NCI-H1694 (cell line): ENCODE data around the gene EIF4H.
"Not testable (repeated sequence)": the region's sequence is repeated elsewhere in the genome, so short reads cannot be mapped to it uniquely, and the experiment has no call there.

Experiments used
- DNase-seq: peaks from one replicate; lab custom pipeline; 2025; lab: John Stamatoyannopoulos, UW

EIF4H gene

DNA sequence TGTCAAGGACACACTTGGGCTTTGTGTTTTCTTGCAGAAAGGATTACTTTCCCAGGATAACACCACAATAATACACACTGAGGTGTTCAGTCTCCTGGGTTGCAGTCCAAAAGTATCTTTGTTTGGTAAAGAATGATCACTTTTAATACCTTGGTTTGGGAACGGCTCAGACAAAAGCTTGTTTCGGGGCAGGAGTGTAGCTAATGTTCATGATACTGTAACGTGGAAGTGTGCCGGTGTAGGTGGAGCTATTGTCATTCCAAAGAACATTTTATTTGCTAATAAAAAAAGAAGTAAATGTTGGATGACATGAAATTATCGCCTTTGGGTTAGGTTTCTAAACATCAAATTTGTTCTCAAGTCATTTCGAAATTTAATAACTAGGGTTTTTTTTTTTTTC is 1.2 kb downstream of the EIF4H start:
- DNase-seq: no peak

DNA sequence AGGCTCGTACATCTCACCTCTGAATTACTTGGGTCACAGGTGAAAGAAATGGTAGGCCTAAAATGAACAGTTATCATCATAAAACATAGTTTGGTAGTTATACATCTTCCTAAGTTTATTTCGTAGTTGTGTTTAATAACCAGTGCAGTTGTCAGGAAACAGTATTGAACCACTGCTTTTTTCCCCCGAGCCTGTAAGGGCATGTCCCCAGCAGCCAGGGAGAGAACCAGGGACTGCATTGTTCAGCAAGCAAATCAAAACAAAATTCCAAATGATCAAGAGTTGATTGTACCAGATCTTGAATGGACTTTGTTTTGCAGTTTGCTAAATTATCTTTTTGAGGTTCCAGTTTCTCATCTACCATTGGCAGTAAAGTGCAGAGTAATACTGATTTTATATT is 2.4 kb downstream of the EIF4H start:
- DNase-seq: no peak

DNA sequence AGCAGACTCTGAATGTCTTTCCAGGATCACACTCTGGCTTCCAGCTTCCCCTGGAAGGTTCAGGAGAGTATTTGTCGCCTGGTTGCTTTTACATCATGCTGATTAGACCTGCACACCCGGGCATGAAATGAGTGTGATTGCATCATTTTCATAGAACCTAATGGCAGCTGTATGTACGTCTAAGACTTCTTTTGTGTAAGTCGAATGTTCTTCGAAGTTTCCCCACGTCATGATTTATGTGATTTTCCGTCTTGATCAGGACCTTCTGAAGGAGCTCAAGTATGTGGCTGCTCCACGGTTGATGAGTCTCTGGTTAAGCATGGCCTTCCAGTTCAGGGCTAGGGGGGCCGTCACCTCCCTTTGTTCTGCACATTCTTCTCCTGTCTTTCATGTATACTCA is 4.5 kb downstream of the EIF4H start:
- DNase-seq: no peak

DNA sequence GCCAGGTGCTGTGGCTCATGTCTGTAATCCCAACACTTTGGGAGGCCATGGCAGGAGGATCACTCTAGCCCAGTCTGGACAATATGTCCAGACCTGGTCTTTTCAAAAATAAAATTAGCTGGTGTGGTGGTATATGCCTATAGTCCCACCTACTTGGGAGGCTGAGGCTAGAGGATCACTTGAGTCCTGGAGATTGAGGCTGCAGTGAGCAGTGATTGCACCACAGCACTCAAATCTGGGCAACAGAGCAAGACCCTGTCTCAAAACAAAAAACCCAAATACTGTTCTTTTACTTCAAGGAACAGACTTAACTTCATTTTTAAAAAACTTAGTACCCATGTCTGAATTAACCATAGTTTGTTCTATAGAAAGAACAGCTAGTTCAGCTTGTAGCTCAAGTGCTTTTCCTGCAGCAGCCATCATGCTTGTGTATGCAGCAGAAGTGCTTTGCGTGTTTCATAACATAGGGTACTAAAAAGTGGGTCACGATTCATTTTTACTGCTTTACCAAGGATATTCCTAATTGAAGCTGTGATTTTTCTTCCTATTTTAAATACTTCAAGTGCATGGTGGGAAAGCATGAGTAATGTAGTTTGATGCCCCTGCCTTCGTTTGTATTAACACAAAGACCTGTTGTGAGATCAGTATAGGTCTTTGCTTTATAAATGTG is 5.9 kb downstream of the EIF4H start:
- DNase-seq: no peak

DNA sequence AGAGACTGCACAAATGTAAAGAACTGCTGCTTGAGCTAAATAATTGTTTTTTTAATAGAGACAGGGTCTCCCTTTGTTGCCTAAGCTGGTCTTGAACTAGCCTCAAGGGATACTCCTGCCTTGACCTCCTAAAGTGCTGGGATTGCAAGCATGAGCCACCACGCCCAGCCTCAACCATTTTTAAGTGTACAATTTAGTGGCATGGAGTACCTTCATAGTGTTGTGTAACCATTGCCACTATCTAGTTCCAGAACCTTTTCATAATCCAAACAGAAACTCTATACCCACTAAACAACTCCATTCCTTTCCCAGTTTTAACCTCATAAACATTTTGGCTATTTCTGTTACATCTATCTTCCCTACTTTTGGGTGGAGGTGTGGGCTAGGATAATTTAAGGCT is 6.7 kb downstream of the EIF4H start:
- no peak for DNase-seq

DNA sequence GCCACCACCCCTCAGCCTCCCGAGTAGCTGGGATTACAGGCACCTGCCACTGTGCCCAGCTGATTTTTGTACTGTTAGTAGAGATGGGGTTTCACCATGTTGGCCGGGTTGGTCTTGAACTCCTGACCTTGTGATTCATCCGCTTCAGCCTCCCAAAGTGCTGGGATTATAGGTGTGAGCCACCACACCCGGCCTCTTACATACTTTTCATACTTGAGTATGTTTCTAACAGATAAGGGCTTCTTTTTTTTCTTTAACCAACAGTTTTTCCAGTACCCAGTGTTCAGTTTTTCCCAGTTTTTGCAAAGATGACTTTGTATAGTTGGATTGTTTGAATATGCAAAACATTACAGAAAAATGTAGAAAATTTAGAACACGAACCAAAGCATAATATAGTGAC is 7.7 kb downstream of the EIF4H start:
- DNase-seq: no peak

DNA sequence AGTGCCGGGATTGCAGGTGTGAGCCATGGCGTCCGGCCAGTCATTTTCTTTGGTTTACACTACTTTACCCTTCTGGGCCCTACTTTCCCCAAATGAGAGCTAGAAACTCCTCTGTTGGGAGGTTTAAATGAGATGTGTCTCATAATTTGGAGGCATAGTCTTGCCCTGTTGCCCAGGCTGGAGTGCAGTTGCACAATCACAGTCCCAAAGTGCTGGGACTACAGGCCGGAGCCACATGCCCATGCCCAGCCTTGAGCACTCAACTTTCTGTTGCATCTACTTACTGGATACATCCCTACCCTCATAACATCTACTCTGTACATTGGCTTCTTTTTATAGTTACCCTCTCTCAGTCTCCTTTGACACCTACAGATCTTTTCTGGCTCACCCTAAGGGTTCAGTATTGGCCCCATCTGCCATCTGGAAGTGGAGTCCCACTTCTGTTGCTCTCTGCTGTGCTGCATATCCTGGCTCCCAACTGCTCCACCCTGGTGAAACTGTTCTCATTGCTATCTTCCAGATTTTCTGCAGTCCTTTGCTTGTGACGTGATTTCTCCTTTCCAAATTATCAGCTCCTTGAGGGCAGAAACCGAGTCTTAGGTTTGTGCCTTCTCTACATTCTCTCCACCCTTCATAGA is 8.4 kb downstream of the EIF4H start:
- DNase-seq: no peak

DNA sequence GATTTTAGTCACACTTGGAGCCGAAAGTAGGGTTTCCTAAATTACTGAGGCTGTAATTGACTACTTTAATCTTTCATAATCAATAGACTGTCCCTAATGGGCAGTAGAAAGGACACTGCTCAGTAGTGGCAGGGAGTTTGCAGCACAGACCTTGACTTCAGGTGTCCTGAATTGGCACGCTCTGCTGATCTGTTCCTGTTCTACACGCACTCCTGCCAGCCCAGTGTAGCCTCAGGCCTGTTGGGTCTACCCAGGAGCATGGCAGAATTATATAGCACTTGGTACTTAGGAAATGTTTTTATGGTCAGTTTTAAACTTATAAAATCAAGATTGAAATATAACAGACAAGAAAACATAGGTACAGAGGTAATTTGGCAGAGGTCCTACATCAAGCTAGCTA is 9.0 kb downstream of the EIF4H start:
- DNase-seq: no peak

DNA sequence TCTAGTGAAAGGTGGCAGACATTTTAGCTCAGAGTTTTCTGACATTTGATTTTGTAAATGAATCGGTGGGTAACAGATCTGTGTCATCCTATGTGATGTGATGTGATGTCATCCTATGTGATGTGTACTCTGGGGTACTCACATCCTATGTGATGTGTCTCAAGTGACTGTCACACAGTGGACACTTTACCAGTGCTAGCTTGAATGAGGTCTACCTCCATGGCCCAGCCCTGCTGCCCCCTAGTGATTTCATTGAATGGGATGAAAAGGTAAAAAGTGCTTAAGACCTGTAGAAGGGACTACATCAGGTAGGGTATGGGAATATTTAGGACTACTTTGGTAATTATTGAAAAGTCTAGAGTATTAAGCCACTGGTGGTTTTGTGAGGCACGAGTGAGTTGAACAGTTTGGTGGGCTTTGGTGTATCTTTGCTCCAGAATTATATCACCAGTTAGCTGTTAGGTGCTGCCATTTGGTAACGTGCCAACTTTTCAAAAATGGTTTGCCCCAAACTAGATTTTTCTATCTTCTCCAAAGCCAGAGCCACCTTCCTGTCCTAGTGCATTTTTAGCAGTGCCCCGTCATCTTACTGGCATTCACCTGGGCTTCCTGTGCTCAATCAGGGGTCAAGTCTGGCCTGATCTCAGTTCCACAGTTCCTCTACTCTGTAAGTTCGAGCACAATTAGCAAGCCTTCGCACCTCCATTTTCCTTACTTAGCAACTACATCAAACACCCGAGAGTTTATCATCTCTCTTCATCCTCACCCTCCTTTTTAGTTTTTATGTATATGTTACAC is 9.7 kb downstream of the EIF4H start:
- DNase-seq: no peak

DNA sequence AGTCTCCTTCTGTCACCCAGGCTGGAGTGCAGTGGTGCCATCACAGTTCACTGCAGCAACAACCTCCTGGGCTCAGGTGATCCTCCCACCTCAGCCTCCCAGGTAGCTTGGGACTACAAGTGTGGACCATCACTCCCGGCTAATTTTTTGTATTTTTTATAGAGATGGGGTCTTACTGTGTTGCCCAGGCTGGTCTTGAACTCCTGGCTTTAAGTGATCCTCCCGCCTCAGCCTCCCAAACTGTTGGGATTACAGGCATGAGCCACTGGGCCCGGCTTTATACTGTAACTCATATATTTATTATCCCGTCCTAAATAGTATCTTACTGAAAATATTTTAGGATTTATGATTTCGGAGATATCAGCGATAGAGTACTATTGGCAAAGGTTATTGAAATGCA is 10.9 kb downstream of the EIF4H start:
- no peak for DNase-seq

DNA sequence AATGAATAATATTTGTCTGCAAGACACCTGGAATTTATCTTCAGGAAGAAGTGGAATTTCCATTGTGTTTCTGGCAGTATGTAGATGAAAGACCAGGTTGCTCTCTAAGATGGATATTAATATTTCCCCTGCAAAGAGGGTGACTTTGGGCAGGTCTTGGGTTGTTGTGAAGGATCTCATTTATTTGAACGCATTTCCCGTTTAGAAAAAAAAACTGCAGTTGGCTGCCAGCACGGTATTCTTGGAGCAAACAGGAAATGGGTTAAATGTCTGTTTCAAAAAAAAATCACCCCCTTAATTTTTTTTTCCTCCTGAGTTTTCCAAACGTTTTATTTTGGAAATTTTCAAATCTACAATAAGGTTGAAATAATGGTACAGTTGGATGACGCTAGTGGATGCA is 11.5 kb downstream of the EIF4H start:
- DNase-seq: no peak

DNA sequence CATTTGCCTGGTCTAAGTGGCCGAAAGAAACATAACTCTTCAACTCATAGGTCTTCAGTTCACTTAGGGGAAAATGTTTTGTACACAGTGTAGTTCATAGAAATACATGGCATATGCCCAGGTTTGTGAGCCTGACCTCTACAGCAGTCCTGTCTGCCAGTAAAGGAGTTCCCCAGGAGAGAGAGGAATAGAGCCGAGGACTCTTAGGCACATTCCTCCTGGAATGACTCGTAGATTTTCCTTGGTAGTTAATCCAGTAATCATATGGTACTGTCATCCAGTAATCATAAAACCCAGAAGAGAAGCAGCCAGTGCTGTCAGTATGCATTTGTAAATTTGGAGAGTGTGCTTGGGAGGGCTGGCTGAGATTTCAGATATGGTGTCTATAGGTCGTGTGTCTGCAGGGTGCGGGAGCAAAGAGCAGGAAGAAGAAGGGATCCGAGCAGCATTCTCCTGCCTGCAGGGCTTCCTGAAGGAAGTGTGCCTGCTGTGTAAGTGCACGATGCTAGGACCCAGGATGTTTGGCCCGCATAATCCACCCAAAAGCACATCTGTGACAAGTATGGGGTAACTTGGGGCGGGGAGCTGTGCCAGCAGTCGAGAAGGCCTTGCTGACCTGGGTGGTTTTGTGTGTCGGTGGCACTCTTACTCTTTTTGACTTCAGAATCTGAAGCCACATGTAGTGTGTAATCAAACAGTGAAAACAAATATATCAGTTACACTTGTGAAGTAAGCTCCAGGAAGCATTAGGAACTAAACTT is 13.9 kb downstream of the EIF4H start:
- no peak for DNase-seq

DNA sequence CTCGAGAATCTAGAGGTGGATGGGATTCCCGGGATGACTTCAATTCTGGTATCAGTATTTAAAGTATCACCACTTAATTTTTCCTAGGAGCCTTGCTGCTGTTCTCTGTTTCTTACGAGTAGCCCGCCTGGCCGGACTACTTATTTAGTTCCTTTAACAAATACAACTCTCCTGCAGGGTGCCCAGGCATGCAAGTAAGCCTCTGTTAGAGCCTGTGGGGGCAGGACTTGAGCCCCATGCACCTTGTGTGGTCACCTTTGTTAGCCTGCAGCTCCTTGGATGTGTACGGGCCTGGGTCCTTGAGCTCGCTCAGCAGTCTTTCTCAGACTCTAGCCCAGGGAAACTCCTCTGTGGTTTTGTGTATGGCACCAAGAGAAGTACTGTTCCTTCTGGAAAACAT is 16.1 kb downstream of the EIF4H start:
- DNase-seq: no peak

DNA sequence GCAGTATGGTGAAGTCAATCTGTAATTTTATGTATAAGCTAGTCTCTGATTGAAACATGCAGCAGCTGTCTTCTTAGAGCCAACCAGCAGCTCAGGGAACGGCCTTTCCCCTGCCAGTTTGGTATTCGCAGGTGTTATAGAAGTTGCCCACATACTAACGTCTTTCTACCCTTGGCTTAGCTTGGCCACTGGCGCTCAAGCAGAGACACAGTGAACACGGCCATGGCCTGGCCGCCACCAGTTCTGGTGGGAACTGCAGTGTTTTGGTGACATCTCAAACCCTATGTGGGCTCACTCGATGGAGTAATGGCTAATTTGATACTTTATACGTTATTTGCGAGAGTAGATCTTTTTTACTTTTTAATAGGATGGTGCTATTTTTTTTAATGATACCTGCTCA is 17.1 kb downstream of the EIF4H start:
- no peak for DNase-seq

DNA sequence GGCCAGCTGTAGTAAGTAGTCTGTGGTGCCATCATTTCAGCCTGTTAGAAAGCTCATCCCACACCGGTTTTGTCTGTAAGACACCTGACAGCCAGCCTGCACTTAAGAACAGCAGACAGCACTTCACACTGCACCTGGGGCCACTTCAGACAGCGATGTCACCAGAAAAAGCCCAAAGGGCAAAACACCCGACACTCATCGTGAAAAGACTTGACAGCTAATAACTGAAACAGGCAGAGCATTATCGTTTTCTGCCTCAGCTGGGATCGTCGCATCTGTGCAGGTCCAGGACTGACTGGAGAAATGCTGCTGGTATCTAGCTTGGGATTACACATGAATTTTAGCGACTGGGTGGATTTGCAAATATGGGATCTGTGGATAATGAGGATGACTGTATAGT is 18.9 kb downstream of the EIF4H start:
- DNase-seq: no peak

DNA sequence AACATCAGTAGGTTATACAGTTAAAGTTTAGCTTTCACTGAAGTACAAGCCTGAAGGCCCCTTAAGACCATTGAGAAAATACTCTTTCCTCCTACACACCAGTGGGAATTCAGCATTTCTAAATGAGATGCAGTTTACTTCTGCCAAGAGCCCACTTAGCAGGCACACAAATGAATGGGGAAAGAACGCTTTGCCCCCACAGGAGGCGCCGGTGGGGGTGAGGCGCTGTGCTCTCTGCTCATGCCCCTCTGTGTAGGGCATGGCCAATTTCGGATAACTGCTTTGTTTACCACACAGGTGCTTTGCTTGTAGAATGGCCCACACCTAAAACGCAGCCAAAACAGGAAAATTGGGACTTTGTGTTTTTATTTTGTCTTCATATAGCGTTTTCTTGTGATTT is 19.8 kb downstream of the EIF4H start:
- no peak for DNase-seq

DNA sequence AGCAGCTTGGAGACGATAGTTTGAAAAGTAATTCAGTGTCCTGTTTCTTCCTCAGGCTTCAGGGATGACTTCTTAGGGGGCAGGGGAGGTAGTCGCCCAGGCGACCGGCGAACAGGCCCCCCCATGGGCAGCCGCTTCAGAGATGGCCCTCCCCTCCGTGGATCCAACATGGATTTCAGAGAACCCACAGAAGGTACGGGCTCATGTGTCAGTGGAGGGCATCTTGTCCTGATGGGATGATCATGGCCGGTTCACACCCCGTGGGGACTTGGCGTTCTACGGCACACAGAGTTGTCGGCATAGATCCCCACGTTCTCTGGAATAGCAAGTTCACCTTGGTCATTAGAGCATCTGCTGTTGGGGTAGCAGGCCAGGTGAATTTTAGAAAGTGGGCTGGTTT is 20.5 kb downstream of the EIF4H start:
- no peak for DNase-seq

DNA sequence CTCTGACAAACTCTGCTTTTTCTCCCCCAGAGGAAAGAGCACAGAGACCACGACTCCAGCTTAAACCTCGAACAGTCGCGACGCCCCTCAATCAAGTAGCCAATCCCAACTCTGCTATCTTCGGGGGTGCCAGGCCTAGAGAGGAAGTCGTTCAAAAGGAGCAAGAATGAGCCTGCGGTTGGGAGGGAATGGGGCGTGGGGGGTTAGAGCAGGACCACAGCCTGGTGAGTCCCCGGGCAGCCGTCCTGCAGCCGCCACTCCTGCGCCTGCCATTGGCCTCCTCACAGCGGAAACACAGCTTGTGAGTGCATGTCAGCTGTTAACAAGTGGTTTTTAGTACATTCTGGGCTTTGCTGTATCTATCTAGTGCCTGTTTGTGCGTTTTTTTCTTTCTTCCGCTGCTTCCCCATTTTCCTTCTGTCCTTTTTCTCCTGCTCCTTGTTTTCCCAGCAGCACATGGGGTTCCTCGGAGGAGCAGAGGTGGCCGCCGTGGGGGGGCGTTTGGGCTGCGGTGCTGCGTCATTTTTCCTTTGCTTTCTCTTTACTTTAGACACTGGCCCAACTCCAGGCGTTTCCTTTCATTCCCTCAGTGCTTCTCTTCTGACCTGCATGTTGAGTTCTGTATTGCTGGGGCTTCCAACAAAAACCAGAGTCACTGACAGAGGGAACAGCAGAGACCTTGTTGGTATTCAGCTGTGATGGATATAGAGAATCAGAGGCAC is 21.1 kb downstream of the EIF4H start:
- DNase-seq: not testable (repeated sequence)

DNA sequence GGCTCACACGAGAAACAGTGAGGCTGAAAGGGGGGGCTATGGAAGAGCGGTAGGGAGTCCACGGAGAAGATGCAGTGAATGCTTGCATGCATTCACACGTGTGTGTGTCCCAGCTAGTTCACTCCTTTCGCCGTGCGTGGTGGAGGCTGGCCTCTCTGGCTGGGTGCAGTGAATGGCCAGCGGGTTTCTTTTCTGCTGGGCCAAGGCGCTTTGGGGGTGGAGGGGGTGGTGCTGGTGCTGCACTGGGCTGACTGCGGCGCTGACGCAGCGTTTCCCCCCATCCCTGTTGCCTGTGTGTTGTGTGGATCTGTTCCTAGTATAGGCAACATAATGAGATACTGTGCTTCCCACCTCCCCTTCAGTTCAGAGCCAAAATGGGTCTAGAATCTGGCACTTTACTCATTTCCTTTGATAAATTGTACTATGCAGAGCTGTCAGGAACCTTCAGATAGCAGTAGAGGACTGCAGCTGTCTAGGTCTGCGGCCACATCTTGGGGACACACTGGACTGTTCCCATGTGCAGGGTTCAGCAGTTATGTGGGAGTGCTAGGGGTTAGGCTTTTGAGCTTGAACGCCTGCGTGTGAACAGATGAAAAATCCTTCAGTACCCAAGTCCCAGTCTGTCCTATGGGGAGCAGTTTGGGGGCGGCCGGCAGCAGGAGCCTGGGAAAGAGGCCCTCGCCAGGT is 22.0 kb downstream of the EIF4H start:
- not testable (repeated sequence) for DNase-seq

DNA sequence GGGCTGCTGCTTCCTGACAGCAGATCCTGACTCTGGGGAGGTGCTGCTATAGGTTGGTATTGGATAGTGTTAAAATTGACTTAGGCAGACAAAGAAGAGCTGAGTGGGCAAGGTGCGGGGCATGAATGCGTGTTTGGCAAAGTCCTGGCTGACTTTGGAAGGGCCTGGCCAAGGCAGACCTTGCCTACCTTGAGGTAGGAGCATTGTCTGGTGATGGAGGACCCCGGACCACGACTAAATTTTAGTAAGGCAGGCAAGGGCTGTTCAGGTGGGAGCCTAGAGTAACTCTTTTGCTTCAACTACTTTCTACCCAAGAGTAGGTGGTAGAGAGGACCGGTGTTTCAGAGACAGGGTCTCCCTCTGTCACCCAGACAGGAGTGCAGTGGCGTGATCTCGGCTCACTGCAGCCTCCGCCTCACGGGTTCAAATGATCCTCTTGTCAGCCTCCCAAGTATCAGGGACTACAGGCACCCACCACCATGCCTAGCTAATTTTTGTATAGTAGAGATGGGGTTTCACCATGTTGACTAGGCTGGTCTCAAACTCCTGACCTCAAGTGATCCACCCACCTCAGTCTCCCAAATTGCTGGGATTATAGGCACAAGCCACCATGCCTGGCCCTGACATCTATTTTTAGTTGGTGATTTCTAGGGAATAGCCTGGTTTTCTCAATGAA is 23.4 kb downstream of the EIF4H start:
- no peak for DNase-seq
